Measurements from ENCODE around the gene MYO10. TPM values are rescaled to one million over a fixed set of nuclear protein-coding genes. Genes with fewer than 3 reads are reported as not detected.

The MYO10 gene
- total RNA-seq, 2 donors from 2014 or later = 40.0 to 89.2 TPM

- H3K9me3 ChIP-seq (ENCODE audit: control insufficient read depth, low read length) = no peaks in the 10 kb centered on the region
- H3K4me1 Mint-ChIP-seq = peaks cover 40% of the 10 kb centered on the region
- H3K9ac ChIP-seq (ENCODE audit: extremely low read depth, low read length, poor library complexity, severe bottlenecking) = no peak overlapping the region
- TF ChIP-seq, protein P1, sequence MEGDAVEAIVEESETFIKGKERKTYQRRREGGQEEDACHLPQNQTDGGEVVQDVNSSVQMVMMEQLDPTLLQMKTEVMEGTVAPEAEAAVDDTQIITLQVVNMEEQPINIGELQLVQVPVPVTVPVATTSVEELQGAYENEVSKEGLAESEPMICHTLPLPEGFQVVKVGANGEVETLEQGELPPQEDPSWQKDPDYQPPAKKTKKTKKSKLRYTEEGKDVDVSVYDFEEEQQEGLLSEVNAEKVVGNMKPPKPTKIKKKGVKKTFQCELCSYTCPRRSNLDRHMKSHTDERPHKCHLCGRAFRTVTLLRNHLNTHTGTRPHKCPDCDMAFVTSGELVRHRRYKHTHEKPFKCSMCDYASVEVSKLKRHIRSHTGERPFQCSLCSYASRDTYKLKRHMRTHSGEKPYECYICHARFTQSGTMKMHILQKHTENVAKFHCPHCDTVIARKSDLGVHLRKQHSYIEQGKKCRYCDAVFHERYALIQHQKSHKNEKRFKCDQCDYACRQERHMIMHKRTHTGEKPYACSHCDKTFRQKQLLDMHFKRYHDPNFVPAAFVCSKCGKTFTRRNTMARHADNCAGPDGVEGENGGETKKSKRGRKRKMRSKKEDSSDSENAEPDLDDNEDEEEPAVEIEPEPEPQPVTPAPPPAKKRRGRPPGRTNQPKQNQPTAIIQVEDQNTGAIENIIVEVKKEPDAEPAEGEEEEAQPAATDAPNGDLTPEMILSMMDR (conservative IDR thresholded peaks at IDR 0.05) = no peak
- peak overlapping the region; percentile 89 for H3K4me3 ChIP-seq (ENCODE audit: low read length)
- H3K27ac Mint-ChIP-seq = no peak overlapping the region
- no peak for DNase-seq
- H3K9me3 Mint-ChIP-seq = no peaks in the 10 kb centered on the region
- 97 to 100% methylated on average over 3 to 6 of the region's 7 CpGs for WGBS, 2 experiments (ENCODE audit: insufficient coverage in 1 of 2, insufficient read length in 1 of 2)
- H3K36me3 ChIP-seq (ENCODE audit: control insufficient read depth, insufficient read depth, low read length) = peaks cover under 1% of the 10 kb centered on the region
- no peak overlapping the region for H3K27ac ChIP-seq (ENCODE audit: low read depth, low read length)
- H3K4me3 Mint-ChIP-seq = peak overlapping the region; percentile 94
- peaks cover under 1% of the 10 kb centered on the region for H3K36me3 Mint-ChIP-seq (ENCODE audit: low read depth)
- H3K4me1 ChIP-seq (ENCODE audit: control insufficient read depth, insufficient read depth, low read length) = peaks cover 4% of the 10 kb centered on the region
- H3K27me3 Mint-ChIP-seq (ENCODE audit: insufficient read depth) = peaks cover 39% of the 10 kb centered on the region
- peaks cover 15% of the 10 kb centered on the region for H3K27me3 ChIP-seq (ENCODE audit: control insufficient read depth, insufficient read depth, low read length, poor library complexity, severe bottlenecking)
Measured at GRCh38 chr5:16937503-16938161, 1.5 kb upstream of the MYO10 start.

- Histone ChIP-seq H3K4me1 (ENCODE audit: control insufficient read depth, insufficient read depth, low read length) (peaks cover 4% of the 10 kb centered on the region), H3K27ac (ENCODE audit: low read depth, low read length) (no peak overlapping the region), H3K4me3 (ENCODE audit: low read length) (peak overlapping the region; percentile 89), H3K27me3 (ENCODE audit: control insufficient read depth, insufficient read depth, low read length, poor library complexity, severe bottlenecking) (peaks cover 15% of the 10 kb centered on the region), H3K9me3 (ENCODE audit: control insufficient read depth, low read length) (no peaks in the 10 kb centered on the region), H3K9ac (ENCODE audit: extremely low read depth, low read length, poor library complexity, severe bottlenecking) (peak overlapping the region; percentile 69), H3K36me3 (ENCODE audit: control insufficient read depth, insufficient read depth, low read length) (peaks cover 7% of the 10 kb centered on the region)
- TF ChIP-seq, protein P1 (conservative IDR thresholded peaks at IDR 0.05) = no peak
- Mint-ChIP-seq H3K36me3 (ENCODE audit: low read depth) (peaks cover 7% of the 10 kb centered on the region), H3K4me1 (peaks cover 46% of the 10 kb centered on the region), H3K27me3 (ENCODE audit: insufficient read depth) (peaks cover 39% of the 10 kb centered on the region), H3K9me3 (no peaks in the 10 kb centered on the region), H3K27ac (no peak overlapping the region), H3K4me3 (peak overlapping the region; percentile 94)
- 36 to 37% methylated on average over 9 to 11 of the region's 11 CpGs for WGBS, 2 experiments (ENCODE audit: insufficient coverage in 1 of 2, insufficient read length in 1 of 2)
- DNase-seq = no peak
Measured at GRCh38 chr5:16936989-16937438, 926 bp upstream of the MYO10 start.

DNA sequence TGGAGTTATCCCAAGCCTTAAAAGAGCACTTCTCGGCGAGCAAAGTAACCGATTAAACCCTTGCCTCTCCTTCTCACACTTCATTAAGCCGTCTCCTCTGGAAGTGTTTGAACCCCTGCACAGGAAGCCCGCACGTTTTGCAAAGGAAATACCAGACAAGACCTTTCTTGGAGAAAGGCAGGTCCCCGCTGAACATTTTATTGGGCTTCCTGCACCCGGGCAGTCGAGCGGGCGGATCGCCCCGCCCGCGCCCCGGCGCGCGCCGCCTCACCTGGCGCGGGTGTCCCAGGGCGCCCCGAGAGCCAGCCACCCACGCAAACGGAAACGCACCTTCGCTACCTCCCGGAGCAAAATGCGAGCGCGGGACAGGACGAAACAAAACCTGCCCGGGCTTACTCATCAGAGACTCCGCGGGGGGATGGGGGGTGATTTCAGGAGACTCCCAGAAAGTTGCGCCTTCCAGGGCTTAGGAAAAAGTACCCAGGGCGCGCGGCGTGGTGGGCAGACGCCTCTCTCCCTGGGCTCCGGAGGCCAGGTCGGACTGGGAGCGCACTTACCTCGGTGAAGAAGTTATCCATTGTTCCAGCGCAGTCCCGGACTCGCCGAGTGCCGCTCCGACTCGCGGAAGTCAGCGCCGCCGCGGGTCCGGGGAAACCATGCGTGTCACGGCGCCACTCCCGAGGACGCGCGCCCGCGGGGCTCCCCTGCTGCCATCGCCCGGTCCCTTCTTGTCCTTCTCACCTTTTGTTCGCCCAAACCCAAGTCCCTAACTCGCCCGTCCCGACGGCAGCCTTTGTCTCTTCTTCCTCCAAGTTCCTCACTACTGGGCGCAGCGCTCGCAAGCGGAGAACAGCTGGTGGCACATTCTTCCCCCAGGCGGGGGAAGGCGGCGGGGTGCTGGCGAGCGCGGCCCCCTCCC lies 598 bp downstream of the MYO10 start:
- Histone ChIP-seq H3K9ac (ENCODE audit: extremely low read depth, low read length, poor library complexity, severe bottlenecking) (peak overlapping the region; percentile 90), H3K36me3 (ENCODE audit: control insufficient read depth, insufficient read depth, low read length) (peaks cover 14% of the 10 kb centered on the region), H3K9me3 (ENCODE audit: control insufficient read depth, low read length) (no peaks in the 10 kb centered on the region), H3K4me3 (ENCODE audit: low read length) (peak overlapping the region; percentile 90), H3K27ac (ENCODE audit: low read depth, low read length) (peak overlapping the region; percentile 48), H3K27me3 (ENCODE audit: control insufficient read depth, insufficient read depth, low read length, poor library complexity, severe bottlenecking) (peaks cover 15% of the 10 kb centered on the region), H3K4me1 (ENCODE audit: control insufficient read depth, insufficient read depth, low read length) (peaks cover 4% of the 10 kb centered on the region)
- peaks cover 10% of the 10 kb centered on the region for H3K36me3 Mint-ChIP-seq (ENCODE audit: low read depth)
- no peaks in the 10 kb centered on the region for H3K9me3 Mint-ChIP-seq
- peak overlapping the region; percentile 94 for H3K4me3 Mint-ChIP-seq
- TF ChIP-seq, protein P1 (conservative IDR thresholded peaks at IDR 0.05) = no peak
- 0% methylated on average over 42 to 85 of the region's 85 CpGs for WGBS, 2 experiments (ENCODE audit: insufficient coverage in 1 of 2, insufficient read length in 1 of 2)
- peaks cover 58% of the 10 kb centered on the region for H3K4me1 Mint-ChIP-seq
- peak overlapping the region; percentile 94 for H3K27ac Mint-ChIP-seq
- peak; percentile 90 for DNase-seq
- H3K27me3 Mint-ChIP-seq (ENCODE audit: insufficient read depth) = peaks cover 39% of the 10 kb centered on the region

Data from endodermal cell (in vitro differentiated cells).